Mucosa of rectum (tissue), 2 donors: ENCODE data around the gene FBXW8.

Experiments used
- H3K27ac ChIP-seq, 2 donors: one replicate each; pipeline ENCODE4 v1.7.0; 2013; ENCODE audit warnings: inconsistent platforms in 2 of 2, low read depth in 2 of 2, low read length in 2 of 2
- H3K27me3 ChIP-seq, 2 donors: one replicate each; pipeline ENCODE4 v1.7.0; 2013; ENCODE audit warnings: low read length in 2 of 2; ENCODE audit not compliant: control insufficient read depth in 2 of 2, insufficient read depth in 2 of 2
- H3K36me3 ChIP-seq, 2 donors: one replicate each; pipeline ENCODE4 v1.7.0; 2013; ENCODE audit warnings: low read length in 2 of 2; ENCODE audit not compliant: control insufficient read depth in 2 of 2, insufficient read depth in 2 of 2
- H3K4me1 ChIP-seq, 2 donors: one replicate each; pipeline ENCODE4 v1.7.0; 2013; ENCODE audit warnings: low read length in 2 of 2, mild to moderate bottlenecking in 1 of 2; ENCODE audit not compliant: control insufficient read depth in 2 of 2, insufficient read depth in 2 of 2
- H3K4me3 ChIP-seq, 2 donors: one replicate each; pipeline ENCODE4 v1.7.0; 2013; ENCODE audit warnings: low read length in 2 of 2
- H3K9ac ChIP-seq, 2 donors: one replicate each; pipeline ENCODE4 v1.7.0; 2013; ENCODE audit warnings: low read length in 2 of 2, low read depth in 1 of 2, mild to moderate bottlenecking in 1 of 2
- H3K9me3 ChIP-seq, 2 donors: one replicate each; pipeline ENCODE4 v1.7.0; 2013; ENCODE audit warnings: low read length in 2 of 2; ENCODE audit not compliant: control insufficient read depth in 2 of 2
- donor health status: healthy.
- donor health status: Normal muscosa, but diverticular disease.

The FBXW8 gene

DNA sequence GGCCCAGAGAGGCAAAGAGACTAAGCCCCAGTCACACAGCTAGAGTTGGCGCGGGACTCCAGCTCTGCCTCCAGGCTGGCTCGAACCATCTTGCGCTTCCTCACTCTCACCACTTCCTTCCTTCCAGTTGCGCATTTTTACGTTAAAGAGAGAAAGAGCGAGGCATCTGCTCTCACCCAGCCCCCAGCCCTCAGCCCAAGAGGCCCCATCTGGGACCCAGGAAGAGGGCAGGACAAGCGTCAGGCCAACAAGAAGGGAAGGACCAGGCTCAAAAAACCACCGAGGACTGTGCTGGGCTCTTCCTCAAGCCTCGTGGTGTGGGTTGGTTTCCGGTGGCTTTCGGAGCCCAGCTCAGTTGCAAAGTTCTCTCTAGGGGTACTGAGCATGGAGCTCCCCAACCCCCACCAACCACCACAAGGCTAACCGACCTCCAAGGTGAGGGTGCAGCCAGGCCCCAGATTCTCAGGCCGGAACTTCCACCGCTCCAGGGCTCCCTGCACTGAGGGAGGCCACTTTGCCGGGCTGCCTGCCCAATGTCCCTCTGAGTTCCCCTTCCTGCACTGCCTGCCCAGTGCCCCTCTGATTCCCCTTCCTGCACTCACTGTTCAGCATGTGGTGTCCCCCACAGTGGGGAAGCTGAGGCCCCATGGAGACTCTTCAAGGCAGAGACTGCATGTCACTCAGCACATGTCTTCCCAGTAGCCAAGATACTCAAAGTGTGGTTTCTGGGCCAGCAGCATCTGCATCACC is 152.6 kb downstream of the FBXW8 start:
- Histone ChIP-seq H3K4me3 (no peak overlapping the region), H3K36me3 (no peaks in the 10 kb centered on the region), H3K9me3 (no peaks in the 10 kb centered on the region), H3K27me3 (peaks cover 4 to 5% of the 10 kb centered on the region in 2 donors), H3K4me1 (peaks cover 3 to 8% of the 10 kb centered on the region in 2 donors), H3K9ac (no peak overlapping the region), H3K27ac (peak overlapping the region; percentile 28 to 63)

DNA sequence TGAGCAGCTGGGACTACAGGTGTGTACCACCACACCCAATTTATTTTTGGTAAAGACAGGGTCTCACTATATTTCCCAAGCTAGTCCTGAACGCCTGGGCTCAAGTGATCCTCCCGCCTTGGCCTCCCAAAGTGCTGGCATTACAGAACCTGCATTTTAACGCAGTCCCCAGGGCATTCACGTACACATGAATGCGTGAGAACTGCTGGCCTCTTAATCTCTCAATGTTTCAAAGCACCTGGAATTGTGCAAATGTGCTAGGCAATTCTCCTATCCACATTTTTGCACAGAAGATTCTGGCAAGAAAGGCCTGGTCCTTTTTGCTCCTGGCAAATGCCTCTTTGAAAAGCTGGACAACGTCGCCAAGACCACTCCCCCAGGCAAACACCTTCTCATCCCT is 153.3 kb downstream of the FBXW8 start:
- Histone ChIP-seq H3K9me3 (no peaks in the 10 kb centered on the region), H3K9ac (no peak overlapping the region), H3K27ac (no peak overlapping the region), H3K27me3 (peaks cover 4 to 5% of the 10 kb centered on the region in 2 donors), H3K4me3 (no peak overlapping the region), H3K4me1 (peaks cover 3 to 8% of the 10 kb centered on the region in 2 donors), H3K36me3 (no peaks in the 10 kb centered on the region)

DNA sequence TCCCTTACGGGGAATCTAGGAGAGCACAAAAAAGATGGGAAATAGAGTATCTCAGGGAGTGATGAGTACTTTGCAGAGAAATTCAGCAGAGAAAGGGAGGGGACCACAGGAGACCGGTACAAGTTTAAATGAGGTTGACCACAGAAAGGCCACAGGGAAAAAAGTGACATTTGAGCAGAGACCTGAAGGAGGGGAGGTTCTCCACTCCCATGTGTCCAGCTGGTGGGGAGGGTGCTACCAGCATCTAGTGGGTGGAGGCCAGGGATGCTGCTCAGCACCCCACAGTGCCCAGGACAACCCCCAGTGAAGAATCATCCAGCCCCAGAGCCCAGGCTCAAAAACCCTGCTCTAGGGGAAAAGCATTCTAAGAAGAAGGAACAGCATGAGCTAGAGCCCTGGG is 153.8 kb downstream of the FBXW8 start:
- Histone ChIP-seq H3K4me1 (peaks cover 3 to 8% of the 10 kb centered on the region in 2 donors), H3K36me3 (no peaks in the 10 kb centered on the region), H3K27ac (no peak overlapping the region), H3K9me3 (no peaks in the 10 kb centered on the region), H3K4me3 (no peak overlapping the region), H3K27me3 (peaks cover 4 to 5% of the 10 kb centered on the region in 2 donors), H3K9ac (no peak overlapping the region)

DNA sequence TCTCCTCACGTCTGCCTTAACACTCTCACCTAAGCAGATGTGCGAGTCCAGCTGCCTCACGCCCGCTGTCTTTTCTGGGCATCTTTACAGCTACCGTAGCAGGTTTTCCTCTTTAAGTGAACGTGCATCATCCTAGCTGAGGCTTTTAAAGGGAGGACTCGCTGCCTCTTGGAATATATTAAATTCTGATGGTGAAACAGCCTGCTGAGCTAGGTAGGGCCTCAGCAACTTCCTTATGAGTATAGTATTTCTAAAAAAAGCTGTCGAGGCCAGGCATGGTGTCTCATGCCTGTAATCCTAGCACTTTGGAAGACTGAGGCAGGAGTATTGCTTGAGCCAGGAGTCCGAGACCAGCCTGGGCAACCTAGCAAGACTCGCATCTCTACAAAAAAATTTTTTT is 156.3 kb downstream of the FBXW8 start:
- Histone ChIP-seq H3K4me1 (peaks cover 3% of the 10 kb centered on the region in 2 donors), H3K9ac (no peak overlapping the region), H3K36me3 (no peaks in the 10 kb centered on the region), H3K4me3 (no peak overlapping the region), H3K27me3 (no peaks in the 10 kb centered on the region), H3K9me3 (no peaks in the 10 kb centered on the region), H3K27ac (no peak overlapping the region)

DNA sequence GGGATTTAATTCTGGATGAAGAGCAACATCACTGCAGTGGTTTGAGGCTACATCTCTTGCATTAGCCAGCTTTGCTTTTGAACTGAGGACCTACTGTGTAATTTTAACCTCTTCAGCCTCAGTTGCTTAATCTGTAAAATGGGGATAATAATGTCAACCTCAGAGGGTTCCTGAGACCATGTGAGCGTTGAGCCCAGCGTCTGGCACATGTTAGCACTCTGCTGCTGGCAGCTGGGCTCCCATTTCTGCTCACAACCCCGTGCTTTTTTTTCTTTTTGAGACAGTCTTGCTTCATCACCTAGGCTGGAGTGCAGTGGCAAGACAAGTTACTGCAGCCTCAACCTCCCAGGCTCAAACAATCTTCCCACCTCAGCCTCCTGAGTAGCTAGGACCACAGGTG is 156.9 kb downstream of the FBXW8 start:
- Histone ChIP-seq H3K36me3 (no peaks in the 10 kb centered on the region), H3K4me3 (no peak overlapping the region), H3K27me3 (no peaks in the 10 kb centered on the region), H3K27ac (no peak overlapping the region), H3K4me1 (peaks cover 3% of the 10 kb centered on the region in 2 donors), H3K9me3 (no peaks in the 10 kb centered on the region), H3K9ac (no peak overlapping the region)

DNA sequence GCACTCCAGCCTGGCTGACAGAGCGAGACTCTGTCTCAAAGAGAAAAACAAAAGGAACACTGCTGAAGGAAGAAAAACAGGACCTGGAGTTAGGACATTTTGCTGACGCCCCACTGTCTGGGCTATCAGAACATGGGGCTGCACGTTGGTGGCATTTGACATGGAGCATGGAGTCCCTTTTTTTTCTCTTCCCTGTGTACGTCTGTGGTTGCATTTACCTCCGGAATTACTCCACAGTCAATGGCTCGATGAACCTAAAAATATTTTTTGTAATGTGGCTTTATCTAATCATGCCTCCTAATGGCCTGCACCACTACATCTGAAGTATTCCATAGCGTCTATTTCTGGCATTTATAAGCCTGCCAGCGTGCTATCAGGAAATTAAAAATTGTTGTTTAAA is 157.7 kb downstream of the FBXW8 start:
- Histone ChIP-seq H3K9ac (no peak overlapping the region), H3K4me3 (no peak overlapping the region), H3K27me3 (no peaks in the 10 kb centered on the region), H3K9me3 (no peaks in the 10 kb centered on the region), H3K36me3 (no peaks in the 10 kb centered on the region), H3K27ac (no peak overlapping the region), H3K4me1 (peaks cover 0 to 3% of the 10 kb centered on the region in 2 donors)

DNA sequence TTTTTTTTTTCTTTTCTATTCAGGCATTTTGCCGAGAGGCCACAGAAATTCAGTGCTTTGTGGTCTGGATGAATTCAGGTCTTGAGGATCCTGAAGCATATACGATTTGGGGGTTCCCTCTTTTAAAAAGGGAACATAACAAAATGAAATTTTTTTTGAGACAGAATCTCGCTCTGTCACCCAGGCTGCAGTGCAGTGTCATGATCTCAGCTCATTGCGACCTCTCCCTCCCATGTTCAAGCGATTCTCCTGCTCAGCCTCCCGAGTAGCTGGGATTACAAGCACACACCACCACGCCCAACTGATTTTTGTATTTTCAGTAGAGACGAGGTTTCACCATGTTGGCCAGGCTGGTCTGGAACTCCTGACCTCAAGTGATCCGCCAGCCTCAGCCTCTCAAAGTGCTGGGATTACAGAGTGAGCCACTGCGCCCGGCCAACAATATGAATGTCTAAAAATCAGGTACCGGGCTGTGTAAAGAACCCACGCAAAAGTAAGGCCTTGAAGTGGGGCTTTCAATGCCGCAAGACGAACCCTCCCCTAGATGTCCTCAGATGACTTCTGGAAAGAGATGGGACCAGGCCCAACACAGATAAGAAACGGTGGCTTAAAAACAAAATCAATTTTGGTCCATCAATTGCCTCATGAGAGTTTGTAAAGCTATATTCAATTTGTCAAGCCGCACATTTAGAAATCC is 158.5 kb downstream of the FBXW8 start:
- Histone ChIP-seq H3K4me3 (no peak overlapping the region), H3K4me1 (no peaks in the 10 kb centered on the region), H3K9ac (no peak overlapping the region), H3K36me3 (no peaks in the 10 kb centered on the region), H3K27me3 (no peaks in the 10 kb centered on the region), H3K9me3 (no peaks in the 10 kb centered on the region), H3K27ac (peak overlapping the region in 1 of 2 donors; percentile 0)

DNA sequence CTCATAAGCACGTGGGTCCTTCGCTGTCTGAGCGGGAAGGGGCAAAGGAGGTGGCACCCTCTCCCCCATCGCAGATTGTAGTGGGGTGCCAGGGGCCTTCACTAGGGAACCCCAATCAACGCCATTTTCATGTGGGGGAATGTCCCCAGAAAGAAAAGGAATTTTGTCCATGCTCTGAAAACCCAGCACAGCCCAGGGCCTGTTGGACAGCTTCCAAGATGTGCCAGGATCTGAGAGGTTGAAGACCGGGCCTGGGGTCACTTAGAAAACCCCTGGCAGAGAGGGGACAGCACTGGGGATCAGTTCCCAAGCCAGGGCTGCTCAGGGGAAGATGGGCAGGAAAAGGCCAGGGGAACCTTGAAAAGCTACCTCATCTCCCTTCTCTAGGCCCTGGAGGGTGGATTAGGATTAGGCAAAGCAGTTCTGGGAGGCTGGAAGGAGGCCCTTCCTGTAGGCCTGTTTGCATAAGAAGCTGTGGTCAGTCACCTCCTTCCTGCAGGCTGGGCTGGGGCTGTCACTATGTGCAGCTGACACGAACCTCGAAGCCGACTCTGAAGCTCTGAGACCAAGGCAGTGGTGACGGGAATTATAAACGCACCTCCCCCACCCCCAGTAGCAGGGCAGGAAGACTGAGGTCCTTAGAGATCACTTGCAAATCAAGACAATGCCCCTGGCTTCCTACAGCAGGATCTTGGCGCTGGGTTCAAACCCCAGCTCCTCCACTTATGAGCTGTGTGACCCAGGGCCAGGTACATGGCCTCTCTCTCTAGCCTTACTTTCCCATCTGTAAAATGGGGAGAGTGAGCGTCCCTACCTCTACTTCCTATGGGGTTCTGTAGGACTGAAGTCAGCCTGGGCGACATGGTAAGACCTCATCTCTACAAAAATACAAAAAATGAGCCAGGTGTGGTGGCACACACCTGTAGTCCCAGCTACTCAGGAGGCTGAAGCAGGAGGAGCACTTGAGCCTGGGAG is 159.5 kb downstream of the FBXW8 start:
- no peaks in the 10 kb centered on the region for H3K9me3 ChIP-seq
- no peaks in the 10 kb centered on the region for H3K36me3 ChIP-seq
- H3K9ac ChIP-seq, result no peak overlapping the region
- no peaks in the 10 kb centered on the region for H3K27me3 ChIP-seq
- H3K4me3 ChIP-seq, result no peak overlapping the region
- H3K27ac ChIP-seq, result peak overlapping the region in 1 of 2 donors; percentile 32
- no peaks in the 10 kb centered on the region for H3K4me1 ChIP-seq

DNA sequence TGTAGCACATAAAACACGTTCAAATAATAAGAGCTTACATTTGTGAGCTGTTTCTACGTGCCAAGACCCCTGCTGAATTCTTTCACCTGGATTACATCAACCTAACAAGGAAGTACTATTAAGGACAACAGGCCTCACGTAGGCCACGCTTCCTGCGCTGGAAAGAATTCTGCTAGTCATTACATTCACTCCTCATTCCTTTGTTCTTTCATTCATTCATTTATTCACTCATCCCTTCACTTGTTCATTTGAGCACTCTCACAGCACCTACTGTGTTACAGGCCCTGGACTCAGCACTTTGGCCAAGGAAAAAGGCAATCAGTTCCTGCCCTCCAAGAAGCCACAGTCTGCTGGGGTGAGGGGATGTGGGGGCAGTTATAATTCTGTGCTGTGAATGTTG is 160.3 kb downstream of the FBXW8 start:
- Histone ChIP-seq H3K4me3 (no peak overlapping the region), H3K4me1 (no peaks in the 10 kb centered on the region), H3K27me3 (no peaks in the 10 kb centered on the region), H3K9ac (no peak overlapping the region), H3K27ac (no peak overlapping the region), H3K36me3 (no peaks in the 10 kb centered on the region), H3K9me3 (no peaks in the 10 kb centered on the region)

DNA sequence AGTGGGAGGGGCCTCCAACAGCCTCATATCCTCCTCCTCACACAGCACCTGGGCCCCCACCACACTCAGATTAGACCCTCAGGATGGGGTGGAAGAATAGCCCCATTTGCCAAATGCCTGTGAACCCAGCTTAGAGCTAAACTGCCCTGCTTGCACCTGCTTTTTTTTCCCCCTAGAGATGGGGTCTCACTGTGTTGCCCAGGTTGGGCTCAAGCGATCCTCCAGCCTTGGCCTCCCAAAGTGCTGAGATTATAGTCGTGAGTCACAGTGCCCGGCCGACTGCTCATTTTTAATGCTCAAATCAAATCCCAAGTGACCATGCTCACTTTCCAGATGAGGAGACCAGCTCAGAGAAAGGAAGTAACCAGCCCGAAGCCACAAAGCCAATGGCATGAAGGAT is 161.4 kb downstream of the FBXW8 start:
- Histone ChIP-seq H3K27ac (no peak overlapping the region), H3K27me3 (no peaks in the 10 kb centered on the region), H3K4me3 (no peak overlapping the region), H3K9me3 (no peaks in the 10 kb centered on the region), H3K36me3 (no peaks in the 10 kb centered on the region), H3K9ac (no peak overlapping the region), H3K4me1 (no peaks in the 10 kb centered on the region)
